ENCODE results near the gene SLBP. TPM values are rescaled to one million over a fixed set of nuclear protein-coding genes. Genes with fewer than 3 reads are reported as not detected.
A peak's percentile ranks its signal among the peaks of the same experiment; 100 is the strongest.

SLBP gene
- total RNA-seq, 1 donor from 2014 or later: 62.9 TPM

DNA sequence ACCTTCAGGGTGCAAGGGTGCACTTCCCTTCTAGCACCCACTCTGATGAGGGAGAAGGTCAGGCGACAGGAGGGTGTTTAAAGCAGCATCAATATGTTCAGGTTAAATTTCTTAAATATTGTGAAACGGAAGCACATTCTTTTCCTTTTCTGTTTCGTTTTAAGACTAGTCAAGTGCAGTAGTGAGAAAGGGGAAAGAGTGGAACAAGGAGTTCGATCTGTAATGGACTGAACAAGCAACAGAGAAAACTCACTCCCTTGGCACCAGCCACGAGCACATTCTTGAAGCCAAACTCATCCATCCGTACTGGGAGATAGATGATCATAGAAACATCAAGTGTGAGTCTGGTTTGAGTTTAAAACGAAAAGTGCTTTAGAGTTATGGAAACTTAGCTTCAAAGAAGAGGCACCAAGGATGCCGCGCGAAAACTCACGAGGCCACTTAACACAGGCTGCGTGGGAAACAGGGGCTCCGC, 28.8 kb downstream of the SLBP start:
- FAIRE-seq (peak; percentile 97), DNase-seq (ENCODE audit: low read depth) (peak; percentile 66)
- Histone ChIP-seq H3K36me3 (ENCODE audit: control insufficient read depth, insufficient read depth, low read length) (no peaks in the 10 kb centered on the region), H3K4me3 (ENCODE audit: low read depth, low read length) (peak overlapping the region; percentile 54), H3K27me3 (ENCODE audit: control insufficient read depth, insufficient read depth, low read length) (no peaks in the 10 kb centered on the region)
- TF ChIP-seq, protein P1, sequence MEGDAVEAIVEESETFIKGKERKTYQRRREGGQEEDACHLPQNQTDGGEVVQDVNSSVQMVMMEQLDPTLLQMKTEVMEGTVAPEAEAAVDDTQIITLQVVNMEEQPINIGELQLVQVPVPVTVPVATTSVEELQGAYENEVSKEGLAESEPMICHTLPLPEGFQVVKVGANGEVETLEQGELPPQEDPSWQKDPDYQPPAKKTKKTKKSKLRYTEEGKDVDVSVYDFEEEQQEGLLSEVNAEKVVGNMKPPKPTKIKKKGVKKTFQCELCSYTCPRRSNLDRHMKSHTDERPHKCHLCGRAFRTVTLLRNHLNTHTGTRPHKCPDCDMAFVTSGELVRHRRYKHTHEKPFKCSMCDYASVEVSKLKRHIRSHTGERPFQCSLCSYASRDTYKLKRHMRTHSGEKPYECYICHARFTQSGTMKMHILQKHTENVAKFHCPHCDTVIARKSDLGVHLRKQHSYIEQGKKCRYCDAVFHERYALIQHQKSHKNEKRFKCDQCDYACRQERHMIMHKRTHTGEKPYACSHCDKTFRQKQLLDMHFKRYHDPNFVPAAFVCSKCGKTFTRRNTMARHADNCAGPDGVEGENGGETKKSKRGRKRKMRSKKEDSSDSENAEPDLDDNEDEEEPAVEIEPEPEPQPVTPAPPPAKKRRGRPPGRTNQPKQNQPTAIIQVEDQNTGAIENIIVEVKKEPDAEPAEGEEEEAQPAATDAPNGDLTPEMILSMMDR (IDR thresholded peaks at IDR 0.05; ENCODE audit: insufficient read depth, low read length, severe bottlenecking): no peak

DNA sequence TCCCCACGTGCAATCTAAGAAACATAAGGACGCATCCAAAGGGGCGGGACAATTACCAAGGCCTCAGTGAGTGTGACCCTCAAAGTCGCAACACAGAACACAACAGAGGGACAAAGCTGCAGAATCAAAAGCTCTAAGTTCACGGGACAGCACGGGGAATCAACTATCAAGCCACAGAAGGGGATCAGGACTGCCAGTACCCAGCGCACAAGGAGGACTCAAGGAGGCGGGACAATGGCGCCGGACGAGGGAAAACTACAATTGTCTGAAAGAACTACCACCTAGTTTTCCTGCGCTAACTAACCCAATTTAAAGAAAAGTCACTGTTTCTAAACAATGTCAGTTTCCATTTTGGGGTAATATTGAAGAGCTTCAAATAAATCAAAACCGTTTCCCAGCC, 29.3 kb downstream of the SLBP start:
- no peaks in the 10 kb centered on the region for H3K27me3 ChIP-seq (ENCODE audit: control insufficient read depth, insufficient read depth, low read length)
- TF ChIP-seq, protein P1 (IDR thresholded peaks at IDR 0.05; ENCODE audit: insufficient read depth, low read length, severe bottlenecking): no peak
- no peak for DNase-seq (ENCODE audit: low read depth)
- no peak overlapping the region for H3K4me3 ChIP-seq (ENCODE audit: low read depth, low read length)
- FAIRE-seq: no peak
- no peaks in the 10 kb centered on the region for H3K36me3 ChIP-seq (ENCODE audit: control insufficient read depth, insufficient read depth, low read length)

DNA sequence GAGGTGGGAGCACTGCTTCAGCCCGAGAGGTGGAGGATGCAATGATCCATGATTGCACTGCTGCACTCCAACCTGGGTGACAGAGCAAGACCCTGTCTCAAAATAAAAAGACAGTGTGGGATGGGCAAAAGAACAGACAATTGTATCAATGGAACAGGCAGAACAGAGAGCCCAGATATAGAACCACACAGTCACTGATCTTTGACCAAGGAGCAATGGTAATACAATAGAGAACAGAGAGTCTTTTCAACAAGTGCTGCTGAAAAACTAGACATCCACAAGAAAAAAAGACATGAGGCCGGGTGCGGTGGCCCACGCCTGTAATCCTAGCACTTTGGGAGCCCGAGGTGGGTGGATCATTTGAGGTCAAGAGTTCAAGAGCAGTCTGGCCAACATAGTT, 33.9 kb downstream of the SLBP start:
- no peak for DNase-seq (ENCODE audit: low read depth)
- Histone ChIP-seq H3K4me3 (ENCODE audit: low read depth, low read length) (no peak overlapping the region), H3K27me3 (ENCODE audit: control insufficient read depth, insufficient read depth, low read length) (no peaks in the 10 kb centered on the region), H3K36me3 (ENCODE audit: control insufficient read depth, insufficient read depth, low read length) (no peaks in the 10 kb centered on the region)
- no peak for FAIRE-seq
- TF ChIP-seq, protein P1 (IDR thresholded peaks at IDR 0.05; ENCODE audit: insufficient read depth, low read length, severe bottlenecking): no peak

DNA sequence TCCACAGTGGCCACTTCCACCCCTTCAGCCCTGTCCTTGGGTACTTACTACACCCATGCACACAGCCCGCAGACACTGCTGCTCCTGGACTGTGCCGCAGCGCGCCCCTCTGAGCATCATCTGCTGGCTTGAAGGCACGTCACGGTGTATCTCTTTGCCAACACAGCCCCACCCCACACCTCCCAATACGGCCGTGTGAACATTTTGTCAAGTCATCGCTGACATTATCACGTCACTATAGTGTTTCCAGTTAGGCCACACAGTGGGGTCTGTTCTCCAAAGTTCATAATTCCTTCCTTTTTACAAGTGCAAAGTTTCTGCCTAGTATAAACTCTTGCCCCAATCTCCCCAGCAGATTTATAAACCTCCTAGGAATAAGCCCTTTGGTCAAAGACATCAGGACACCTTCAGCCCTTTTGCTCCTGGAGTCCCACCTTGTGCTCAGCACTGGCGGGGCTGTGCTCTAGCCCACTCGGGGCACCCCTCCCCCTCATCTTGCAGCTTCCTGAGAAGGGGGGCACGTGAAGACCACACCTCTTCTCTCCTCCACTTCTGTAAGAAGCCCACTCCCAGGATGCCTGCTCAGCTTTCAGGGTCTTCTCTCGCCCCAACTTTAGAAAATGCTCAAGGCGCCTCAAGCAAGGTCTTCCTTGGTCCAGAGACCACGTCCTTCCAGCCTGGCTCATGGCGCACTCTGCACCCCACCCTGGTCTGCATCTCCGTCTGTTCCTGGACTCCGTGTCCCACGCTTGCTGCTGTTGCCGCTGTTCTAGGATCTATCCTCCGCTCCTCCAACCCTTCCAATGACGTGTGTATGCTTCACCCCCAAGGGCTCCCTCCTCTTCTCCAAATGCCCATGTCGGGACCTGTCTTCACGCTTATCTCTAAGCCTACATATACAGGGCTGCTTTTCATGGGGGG, 35.3 kb downstream of the SLBP start:
- Histone ChIP-seq H3K4me3 (ENCODE audit: low read depth, low read length) (no peak overlapping the region), H3K36me3 (ENCODE audit: control insufficient read depth, insufficient read depth, low read length) (no peaks in the 10 kb centered on the region), H3K27me3 (ENCODE audit: control insufficient read depth, insufficient read depth, low read length) (no peaks in the 10 kb centered on the region)
- no peak for FAIRE-seq
- TF ChIP-seq, protein P1 (IDR thresholded peaks at IDR 0.05; ENCODE audit: insufficient read depth, low read length, severe bottlenecking): no peak
- DNase-seq (ENCODE audit: low read depth): no peak

DNA sequence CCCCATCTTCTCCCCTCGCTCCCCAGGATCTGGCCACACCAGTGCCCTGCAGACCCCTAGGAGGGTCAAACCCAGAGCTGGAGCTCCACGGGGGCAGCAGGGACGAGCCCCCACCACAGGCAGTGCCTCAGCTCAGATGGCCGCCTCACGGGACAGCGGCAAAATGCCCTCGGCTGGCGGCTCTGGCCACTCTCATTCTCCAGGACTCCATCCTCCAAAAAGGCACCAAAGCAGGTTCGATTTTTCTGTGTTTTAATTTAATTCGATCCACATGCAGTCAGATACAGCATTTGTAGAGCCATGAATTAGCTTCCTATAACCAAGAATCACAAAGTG, 36.3 kb downstream of the SLBP start:
- TF ChIP-seq, protein P1 (IDR thresholded peaks at IDR 0.05; ENCODE audit: insufficient read depth, low read length, severe bottlenecking): no peak
- no peaks in the 10 kb centered on the region for H3K27me3 ChIP-seq (ENCODE audit: control insufficient read depth, insufficient read depth, low read length)
- FAIRE-seq: no peak
- no peak overlapping the region for H3K4me3 ChIP-seq (ENCODE audit: low read depth, low read length)
- H3K36me3 ChIP-seq (ENCODE audit: control insufficient read depth, insufficient read depth, low read length): no peaks in the 10 kb centered on the region
- DNase-seq (ENCODE audit: low read depth): no peak
